Stimulated activated CD8-positive, alpha-beta memory T cell treated with anti-CD3 and anti-CD28 coated beads, Interleukin-7, amount 100 ng/mL, for 1 hour (primary cell): Measurements from ENCODE around the gene MUC6.
"Not testable (repeated sequence)": the region's sequence is repeated elsewhere in the genome, so short reads cannot be mapped to it uniquely, and the experiment has no call there.

Experiments used
- DNase-seq, 2 donors: peaks; one replicate each; pipeline ENCODE4 v3.0.0-alpha.2; 2020; ENCODE audit warnings: low read depth in 2 of 2

Gene MUC6

DNA sequence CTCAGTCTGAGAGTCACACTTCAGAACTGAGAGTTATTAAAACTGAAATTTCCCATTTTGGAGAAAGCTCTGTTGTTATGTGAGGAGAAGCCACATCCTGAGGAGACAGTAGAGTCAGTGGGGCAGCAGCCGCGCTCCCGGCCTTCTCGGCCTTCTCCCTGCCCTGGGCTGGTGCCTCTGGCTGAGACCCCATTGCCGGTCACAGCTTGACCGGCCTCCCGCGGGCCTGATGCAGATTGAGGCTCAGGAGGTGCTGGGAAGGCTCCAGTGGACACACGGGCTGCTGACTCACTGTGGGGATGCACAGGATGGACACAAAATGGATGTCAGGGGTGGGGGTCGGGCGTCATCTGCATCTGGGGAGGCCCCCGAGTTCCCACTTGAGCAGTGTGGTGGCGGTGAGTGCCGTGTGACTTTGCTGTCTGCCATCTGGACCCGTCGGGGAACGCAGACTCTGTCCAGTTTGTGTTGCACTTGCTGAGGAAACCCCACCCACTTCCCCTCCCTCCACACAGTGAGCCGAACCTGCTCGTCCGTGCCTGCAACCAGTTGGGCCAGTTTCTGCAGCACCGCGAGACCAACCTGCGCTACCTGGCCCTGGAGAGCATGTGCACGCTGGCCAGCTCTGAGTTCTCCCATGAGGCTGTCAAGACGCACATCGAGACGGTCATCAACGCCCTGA lies 50.1 kb downstream of the MUC6 start:
- DNase-seq: no peak

- no peak for DNase-seq
Measured at GRCh38 chr11:985848-986247, 50.7 kb downstream of the MUC6 start.

DNA sequence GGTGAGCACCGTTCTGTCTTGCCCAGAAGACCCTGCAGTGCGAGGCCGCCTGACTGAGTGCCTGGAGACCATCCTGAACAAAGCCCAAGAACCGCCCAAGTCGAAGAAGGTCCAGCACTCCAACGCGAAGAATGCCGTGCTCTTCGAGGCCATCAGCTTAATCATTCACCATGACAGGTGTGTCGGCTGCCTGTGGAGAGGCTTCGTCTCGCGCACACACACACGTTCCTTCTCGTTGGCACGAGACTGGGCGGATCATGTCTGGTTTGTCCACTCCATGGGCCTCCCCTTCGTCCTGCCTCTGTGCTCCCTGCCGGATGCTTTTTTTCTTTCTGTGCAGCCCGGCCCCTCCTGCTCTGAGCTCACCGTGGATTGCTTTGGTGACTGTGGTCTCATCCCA lies 51.1 kb downstream of the MUC6 start:
- no peak for DNase-seq

GRCh38 chr11:984546-984945 lies 52.0 kb downstream of the MUC6 start:
- no peak for DNase-seq

DNA sequence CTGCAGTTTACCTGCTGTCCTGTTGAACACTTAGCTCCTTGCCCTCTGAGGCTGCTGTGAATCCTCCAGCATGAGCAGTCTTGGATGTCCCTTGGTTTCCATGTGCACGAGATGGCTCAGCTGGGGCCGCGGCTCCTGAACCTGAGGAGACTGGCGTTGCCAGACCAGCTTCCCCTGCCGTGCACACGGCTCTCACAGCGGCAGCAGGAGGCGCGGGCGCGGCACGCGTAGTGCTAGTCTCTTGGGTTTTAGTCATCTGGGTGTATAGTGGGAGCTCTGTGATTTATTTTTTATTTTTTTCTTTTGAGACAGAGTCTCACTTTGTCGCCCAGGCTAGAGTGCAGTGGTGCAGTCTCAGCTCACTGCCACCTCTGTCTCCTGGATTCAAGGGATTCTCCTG lies 54.8 kb downstream of the MUC6 start:
- no peak for DNase-seq

GRCh38 chr11:980438-981357 lies 55.8 kb downstream of the MUC6 start:
- DNase-seq: no peak

- no peak for DNase-seq
Measured at GRCh38 chr11:978781-979180, 57.7 kb downstream of the MUC6 start.

DNA sequence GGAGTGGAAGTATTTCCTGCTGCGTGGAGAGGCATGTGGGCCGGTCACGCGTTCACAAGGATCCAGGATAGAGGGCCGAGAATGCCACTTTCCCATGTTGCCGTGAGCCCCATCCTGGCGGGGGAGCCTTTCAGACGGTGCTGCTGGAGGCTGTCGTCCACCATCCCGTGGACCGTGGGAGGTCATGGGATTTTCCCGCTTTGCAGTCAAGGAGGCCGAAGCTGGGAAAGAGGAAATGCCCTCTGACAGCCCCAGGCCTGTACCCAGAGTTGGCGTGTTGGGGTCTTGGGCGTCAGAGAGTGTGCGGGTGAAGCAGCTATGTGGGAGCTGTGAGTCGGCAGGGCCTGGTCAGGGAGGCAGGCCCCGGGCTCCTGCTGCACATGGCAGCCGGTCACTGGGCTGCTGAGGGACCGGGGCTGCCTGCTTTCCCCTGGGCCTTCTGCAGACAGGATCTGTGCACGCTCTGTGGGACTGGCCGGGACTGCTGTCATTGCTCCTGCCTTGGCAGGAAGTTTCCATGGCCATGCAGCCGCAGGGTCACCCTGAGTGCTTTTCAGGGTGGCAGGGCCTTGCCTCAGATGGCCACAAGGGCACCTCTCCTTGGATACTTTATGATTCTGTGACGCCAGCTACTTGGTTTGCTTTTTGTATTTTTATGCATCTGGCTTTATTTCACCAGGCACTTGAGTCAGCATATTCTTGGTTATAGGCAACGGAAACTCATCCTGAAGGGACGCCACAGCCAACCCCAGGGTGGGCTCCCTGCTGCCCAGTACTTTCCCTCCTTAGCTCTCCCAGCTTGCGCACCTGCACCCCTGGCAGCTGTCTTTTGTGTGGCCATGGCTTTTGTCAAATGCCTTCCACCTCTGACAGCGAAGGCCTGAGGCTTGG lies 58.4 kb downstream of the MUC6 start:
- no peak for DNase-seq

DNA sequence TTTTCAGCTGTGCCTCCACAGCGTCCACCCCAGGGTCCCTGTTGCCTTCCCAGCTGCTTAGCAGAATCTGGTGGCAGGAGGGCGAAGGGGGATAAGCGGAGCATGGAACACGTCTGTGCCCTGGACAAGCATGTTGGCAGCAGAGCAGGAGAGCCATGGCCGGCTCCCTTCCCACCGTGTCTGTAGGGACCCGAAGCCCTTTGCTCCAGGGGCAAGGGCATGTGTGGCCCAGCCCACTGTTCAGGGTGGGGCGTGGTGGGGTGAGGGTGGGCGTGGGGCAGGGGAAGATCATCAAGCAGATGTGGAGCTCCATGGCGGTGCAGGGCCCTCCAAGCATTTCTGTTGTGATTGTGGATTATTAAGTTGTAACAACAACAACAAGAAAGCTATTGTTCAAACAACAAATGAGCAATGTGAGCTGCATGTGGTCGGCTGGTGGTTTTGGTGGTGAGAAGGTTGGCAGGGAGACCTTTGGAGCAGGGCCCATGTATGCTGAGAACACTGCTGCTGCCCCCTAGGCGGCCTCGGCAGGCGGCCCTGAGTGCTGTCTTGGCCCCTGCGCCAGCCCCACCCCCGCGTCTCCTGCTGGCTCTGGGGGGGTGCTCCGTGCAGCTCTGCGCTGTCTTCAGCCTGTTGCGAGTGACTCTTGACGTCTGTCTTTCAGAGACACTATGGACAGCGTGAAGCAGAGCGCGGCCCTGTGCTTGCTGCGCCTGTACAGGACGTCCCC lies 59.9 kb downstream of the MUC6 start:
- DNase-seq: no peak

DNA sequence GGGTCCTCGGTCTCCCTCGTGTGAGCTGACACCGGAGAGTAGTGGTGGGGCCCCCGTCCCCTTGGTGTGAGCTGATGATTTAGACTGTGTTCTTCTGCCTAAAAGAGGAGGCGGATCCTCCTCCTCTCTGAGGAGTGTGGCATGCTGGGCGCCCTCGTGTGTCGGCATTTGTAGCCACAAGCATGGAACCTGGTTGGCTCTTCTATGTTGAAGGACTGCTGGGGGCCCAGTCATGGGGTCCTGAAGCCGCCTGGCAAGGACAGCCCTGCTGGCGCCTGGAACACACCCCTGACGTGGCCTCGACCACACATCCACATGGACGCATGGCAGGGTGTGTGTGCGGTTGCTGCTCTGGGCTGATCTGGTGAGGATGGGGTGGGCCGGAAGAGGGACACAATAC lies 60.7 kb downstream of the MUC6 start:
- DNase-seq: no peak

DNA sequence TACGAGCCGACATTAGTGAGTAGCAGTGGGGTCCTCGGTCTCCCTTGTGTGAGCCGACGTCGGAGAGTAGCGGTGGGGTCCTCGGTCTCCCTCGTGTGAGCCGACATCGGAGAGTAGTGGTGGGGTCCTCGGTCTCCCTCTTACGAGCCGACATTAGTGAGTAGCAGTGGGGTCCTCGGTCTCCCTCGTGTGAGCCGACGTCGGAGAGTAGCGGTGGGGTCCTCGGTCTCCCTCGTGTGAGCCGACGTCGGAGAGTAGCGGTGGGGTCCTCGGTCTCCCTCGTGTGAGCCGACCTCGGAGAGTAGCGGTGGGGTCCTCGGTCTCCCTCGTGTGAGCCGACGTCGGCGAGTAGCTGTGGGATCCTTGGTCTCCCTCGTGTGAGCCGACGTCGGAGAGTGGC lies 61.1 kb downstream of the MUC6 start:
- DNase-seq: not testable (repeated sequence)

- DNase-seq: no peak
Measured at GRCh38 chr11:973237-973636, 63.3 kb downstream of the MUC6 start.

- no peak for DNase-seq
Measured at GRCh38 chr11:972523-973211, 63.9 kb downstream of the MUC6 start.

- no peak for DNase-seq
Measured at GRCh38 chr11:971731-972365, 64.7 kb downstream of the MUC6 start.

- DNase-seq: no peak
Measured at GRCh38 chr11:971092-971690, 65.3 kb downstream of the MUC6 start.

GRCh38 chr11:970319-970871 lies 66.1 kb downstream of the MUC6 start:
- no peak for DNase-seq

GRCh38 chr11:969651-970205 lies 66.8 kb downstream of the MUC6 start:
- DNase-seq: no peak

DNA sequence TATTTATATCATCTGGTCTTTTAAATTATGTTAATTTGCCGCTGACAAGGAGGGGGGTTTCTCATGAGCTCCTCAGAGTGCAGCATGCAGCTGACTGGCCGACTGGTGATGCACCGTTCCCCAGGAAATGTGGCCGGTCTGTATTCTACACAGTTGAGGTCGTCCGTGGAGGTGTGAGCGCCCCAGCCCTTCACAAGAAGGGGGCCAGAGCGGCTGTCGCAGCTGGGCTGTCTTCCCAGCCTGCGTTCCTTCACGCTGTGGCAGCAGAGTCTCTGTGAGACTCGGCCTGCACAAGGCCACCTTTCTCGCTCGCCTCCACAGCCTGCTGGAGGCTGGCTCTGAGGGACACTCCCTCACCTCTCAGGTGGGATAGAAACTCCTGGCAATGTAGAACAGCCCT lies 67.7 kb downstream of the MUC6 start:
- no peak for DNase-seq

DNA sequence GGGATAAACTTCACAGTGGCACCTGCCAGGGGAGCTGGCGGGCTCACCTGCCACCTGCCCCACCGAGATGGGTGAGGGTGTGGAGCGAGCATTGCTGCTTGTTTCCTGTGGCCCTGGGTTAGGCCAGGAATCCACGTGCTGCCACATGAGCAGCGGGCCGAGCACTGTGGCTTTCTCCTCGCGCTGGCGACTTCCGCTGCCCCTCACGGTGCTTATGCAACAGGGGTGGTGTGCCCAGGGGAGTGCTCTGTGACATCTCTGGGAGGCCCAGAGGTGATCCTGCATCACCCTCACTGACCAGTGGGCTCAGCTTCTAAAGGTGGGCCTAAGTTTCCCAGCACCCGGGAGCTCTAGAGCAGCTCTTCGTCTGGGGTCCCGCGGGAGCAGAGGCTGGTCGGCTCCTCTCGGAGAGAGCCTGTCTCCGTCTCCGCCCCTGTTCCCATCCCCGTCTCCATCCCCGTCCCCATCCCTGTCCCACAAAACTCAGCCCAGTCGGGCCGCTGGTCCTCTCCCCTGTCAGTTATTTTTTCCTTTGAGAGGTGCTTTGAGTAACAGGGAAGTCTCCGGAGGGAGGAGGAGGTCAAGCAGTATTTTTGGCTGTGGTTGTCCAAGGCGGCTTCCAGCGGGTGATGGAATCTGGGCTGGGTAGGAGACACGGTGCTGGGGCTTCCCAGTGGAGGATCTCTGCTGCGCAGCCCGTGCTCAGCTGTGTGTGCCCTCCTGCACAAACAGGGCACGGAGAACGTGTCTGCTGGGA lies 68.3 kb downstream of the MUC6 start:
- no peak for DNase-seq
